Neural progenitor cell (in vitro differentiated cells): Measurements from ENCODE around the gene DAW1. TPM values are rescaled to one million over a fixed set of nuclear protein-coding genes. Genes with fewer than 3 reads are reported as not detected.
"Not testable (repeated sequence)": the region's sequence is repeated elsewhere in the genome, so short reads cannot be mapped to it uniquely, and the experiment has no call there.

ENCODE experiments used
- DNase-seq: peaks from one replicate; pipeline ENCODE4 v3.0.0-alpha.2; 2016; ENCODE audit warnings: low spot score
- H2AFZ ChIP-seq: fragments of 200-600 bp; sonication (generic); replicated peaks from 2 replicates; pipeline ENCODE4 v1.6.1; 2016; ENCODE audit warnings: antibody characterized with exemption
- H3F3A ChIP-seq: fragments of 200-600 bp; sonication (generic); 2 replicates; pipeline ENCODE4 v1.6.1; 2016; ENCODE audit warnings: antibody characterized with exemption, low read depth
- H3K27ac ChIP-seq: fragments of 200-600 bp; sonication (generic); 2 replicates; pipeline ENCODE4 v1.5.1; 2016; ENCODE audit warnings: mild to moderate bottlenecking
- H3K27me3 ChIP-seq: fragments of 200-600 bp; sonication (generic); 2 replicates; pipeline ENCODE4 v1.6.1; 2016; ENCODE audit warnings: mild to moderate bottlenecking, moderate library complexity
- H3K36me3 ChIP-seq: fragments of 200-600 bp; sonication (generic); 2 replicates; pipeline ENCODE4 v1.5.1; 2016
- H3K4me1 ChIP-seq: fragments of 200-600 bp; sonication (generic); 2 replicates; pipeline ENCODE4 v1.6.1; 2016; ENCODE audit warnings: mixed run types
- H3K4me2 ChIP-seq: fragments of 200-600 bp; sonication (generic); 2 replicates; pipeline ENCODE4 v1.6.1; 2016
- H3K4me3 ChIP-seq: fragments of 200-600 bp; sonication (generic); 2 replicates; pipeline ENCODE4 v1.5.1; 2016
- H3K79me2 ChIP-seq: fragments of 200-600 bp; sonication (generic); 2 replicates; pipeline ENCODE4 v1.6.1; 2016; ENCODE audit warnings: low read depth
- H3K9ac ChIP-seq: fragments of 200-600 bp; sonication (generic); 2 replicates; pipeline ENCODE4 v1.6.1; 2016
- H3K9me3 ChIP-seq: fragments of 200-600 bp; sonication (generic); 2 replicates; pipeline ENCODE4 v1.5.1; 2016; ENCODE audit warnings: low read depth
- H4K20me1 ChIP-seq: fragments of 200-600 bp; sonication (generic); 2 replicates; pipeline ENCODE4 v1.6.1; 2016; ENCODE audit warnings: low read depth
- H3K27ac Mint-ChIP-seq: 3 replicates; pipeline ENCODE4 v1.8.0; 2021; ENCODE audit warnings: mixed read lengths
- H3K27me3 Mint-ChIP-seq: 2 replicates; pipeline ENCODE4 v1.8.0; 2022; ENCODE audit warnings: low read depth, mild to moderate bottlenecking, inconsistent platforms, moderate library complexity, mixed read lengths; ENCODE audit not compliant: insufficient read depth
- H3K36me3 Mint-ChIP-seq: 3 replicates; pipeline ENCODE4 v1.8.0; 2021; ENCODE audit warnings: mixed read lengths
- H3K4me1 Mint-ChIP-seq: 3 replicates; pipeline ENCODE4 v1.8.0; 2021; ENCODE audit warnings: mixed read lengths
- H3K4me3 Mint-ChIP-seq: 3 replicates; pipeline ENCODE4 v1.8.0; 2021; ENCODE audit warnings: mild to moderate bottlenecking, moderate library complexity, mixed read lengths
- H3K9me3 Mint-ChIP-seq: 3 replicates; pipeline ENCODE4 v1.8.0; 2020; ENCODE audit warnings: mixed read lengths
- EZH2 ChIP-seq: fragments of 200-600 bp; sonication (generic); IDR thresholded peaks from 2 replicates; pipeline ENCODE4 v1.6.1; 2017; ENCODE audit warnings: antibody characterized with exemption, mild to moderate bottlenecking, moderate library complexity
- EZH2phosphoT487 ChIP-seq: fragments of 200-600 bp; sonication (generic); IDR thresholded peaks from 2 replicates; pipeline ENCODE4 v1.6.1; 2017; ENCODE audit warnings: antibody characterized with exemption
- total RNA-seq: library from RNA; depleted of rRNA; stranded (reverse); fragments of >200 nt; gene quantifications from 2 replicates; pipeline ENCODE4 v1.2.3, GENCODE V29; 2015; ENCODE audit warnings: low replicate concordance
- TF ChIP-seq, protein P1 (sequence below): fragments of 200-600 bp; sonication (generic); IDR thresholded peaks from 2 replicates; pipeline ENCODE4 v1.5.1; 2017; ENCODE audit warnings: antibody characterized with exemption, mild to moderate bottlenecking

Gene DAW1
- total RNA-seq, 1 donor from 2014 or later, result not detected

GRCh38 chr2:227834916-227835650, 36.3 kb upstream of the DAW1 start:
- Histone ChIP-seq H4K20me1 (no peaks in the 10 kb centered on the region), H3K79me2 (no peaks in the 10 kb centered on the region), H3K9ac (no peak overlapping the region), H3K27me3 (no peaks in the 10 kb centered on the region), H3K4me1 (no peaks in the 10 kb centered on the region), H3K27ac (no peak overlapping the region), H3K4me2 (no peak overlapping the region), H3K9me3 (no peaks in the 10 kb centered on the region), H3K36me3 (no peaks in the 10 kb centered on the region), H2AFZ (no peak overlapping the region), H3F3A (no peaks in the 10 kb centered on the region), H3K4me3 (no peak overlapping the region)
- Mint-ChIP-seq H3K36me3 (no peaks in the 10 kb centered on the region), H3K27ac (no peak overlapping the region), H3K4me1 (no peaks in the 10 kb centered on the region), H3K4me3 (no peak overlapping the region), H3K27me3 (no peaks in the 10 kb centered on the region), H3K9me3 (peaks cover 5% of the 10 kb centered on the region)
- TF ChIP-seq, protein P1, sequence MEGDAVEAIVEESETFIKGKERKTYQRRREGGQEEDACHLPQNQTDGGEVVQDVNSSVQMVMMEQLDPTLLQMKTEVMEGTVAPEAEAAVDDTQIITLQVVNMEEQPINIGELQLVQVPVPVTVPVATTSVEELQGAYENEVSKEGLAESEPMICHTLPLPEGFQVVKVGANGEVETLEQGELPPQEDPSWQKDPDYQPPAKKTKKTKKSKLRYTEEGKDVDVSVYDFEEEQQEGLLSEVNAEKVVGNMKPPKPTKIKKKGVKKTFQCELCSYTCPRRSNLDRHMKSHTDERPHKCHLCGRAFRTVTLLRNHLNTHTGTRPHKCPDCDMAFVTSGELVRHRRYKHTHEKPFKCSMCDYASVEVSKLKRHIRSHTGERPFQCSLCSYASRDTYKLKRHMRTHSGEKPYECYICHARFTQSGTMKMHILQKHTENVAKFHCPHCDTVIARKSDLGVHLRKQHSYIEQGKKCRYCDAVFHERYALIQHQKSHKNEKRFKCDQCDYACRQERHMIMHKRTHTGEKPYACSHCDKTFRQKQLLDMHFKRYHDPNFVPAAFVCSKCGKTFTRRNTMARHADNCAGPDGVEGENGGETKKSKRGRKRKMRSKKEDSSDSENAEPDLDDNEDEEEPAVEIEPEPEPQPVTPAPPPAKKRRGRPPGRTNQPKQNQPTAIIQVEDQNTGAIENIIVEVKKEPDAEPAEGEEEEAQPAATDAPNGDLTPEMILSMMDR, result no peak
- TF ChIP-seq EZH2phosphoT487 (no peak), EZH2 (no peak)
- DNase-seq, result no peak

- not testable (repeated sequence) for H3K27ac Mint-ChIP-seq, H3K4me3 ChIP-seq, H3K79me2 ChIP-seq, H3K4me2 ChIP-seq, H3K27me3 ChIP-seq, H2AFZ ChIP-seq, DNase-seq, H3K9ac ChIP-seq, H3K27me3 Mint-ChIP-seq, H3F3A ChIP-seq, H3K36me3 ChIP-seq, H3K4me1 Mint-ChIP-seq, H3K36me3 Mint-ChIP-seq, H3K9me3 Mint-ChIP-seq, H3K4me3 Mint-ChIP-seq, H3K27ac ChIP-seq, H4K20me1 ChIP-seq, H3K4me1 ChIP-seq, H3K9me3 ChIP-seq
These were observed 31.9 kb upstream of the DAW1 start for GRCh38 chr2:227839339-227840129.

DNA sequence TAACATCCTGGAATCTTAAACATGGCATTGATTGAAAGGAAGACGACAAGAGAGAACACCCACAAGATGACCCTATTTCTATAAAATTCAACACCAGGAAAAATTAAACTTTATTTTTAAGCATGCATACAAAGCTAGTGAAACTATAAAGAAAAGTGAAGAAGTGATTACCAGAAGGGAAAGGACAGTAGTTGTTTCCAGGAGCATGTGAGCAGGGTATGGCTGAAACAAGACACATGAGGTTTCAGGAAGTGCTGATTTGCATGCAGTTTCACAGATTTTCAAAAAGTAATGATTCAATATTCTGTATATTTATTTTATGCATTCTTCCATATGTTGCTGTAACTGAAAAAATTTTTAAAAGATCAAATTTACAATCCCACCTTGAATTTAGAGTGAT, 24.6 kb upstream of the DAW1 start:
- H3K36me3 ChIP-seq, result no peaks in the 10 kb centered on the region
- Mint-ChIP-seq H3K4me1 (no peaks in the 10 kb centered on the region), H3K36me3 (no peaks in the 10 kb centered on the region), H3K27me3 (no peaks in the 10 kb centered on the region), H3K9me3 (no peaks in the 10 kb centered on the region), H3K27ac (no peak overlapping the region), H3K4me3 (no peak overlapping the region)
- no peaks in the 10 kb centered on the region for H3K27me3 ChIP-seq
- no peak for DNase-seq
- H4K20me1 ChIP-seq, result no peaks in the 10 kb centered on the region
- H3K79me2 ChIP-seq, result no peaks in the 10 kb centered on the region
- no peaks in the 10 kb centered on the region for H3F3A ChIP-seq
- no peaks in the 10 kb centered on the region for H3K4me1 ChIP-seq
- TF ChIP-seq EZH2phosphoT487 (no peak), EZH2 (no peak)
- H3K9me3 ChIP-seq, result no peaks in the 10 kb centered on the region
- no peak overlapping the region for H3K9ac ChIP-seq
- H3K4me3 ChIP-seq, result no peak overlapping the region
- no peak overlapping the region for H3K27ac ChIP-seq
- H2AFZ ChIP-seq, result no peak overlapping the region
- H3K4me2 ChIP-seq, result no peak overlapping the region

DNA sequence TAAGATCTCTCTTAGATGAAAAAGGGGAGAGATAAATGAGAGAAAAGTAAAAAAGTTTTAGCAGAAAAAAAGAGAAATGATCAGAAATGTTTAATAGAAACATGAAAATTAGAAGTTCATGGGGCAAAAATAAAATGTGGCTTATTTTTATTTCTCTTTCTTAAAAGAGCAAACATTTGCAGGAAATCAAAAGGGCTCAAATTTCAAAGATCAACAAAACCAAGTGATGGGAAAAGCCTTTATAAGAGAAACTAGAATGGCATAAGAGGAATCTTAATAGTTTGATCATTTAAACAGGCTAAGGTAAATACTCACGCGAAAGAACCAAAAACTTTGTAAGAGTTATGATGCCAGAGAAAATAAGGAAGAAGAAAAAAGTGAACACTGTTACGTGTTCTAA, 23.3 kb upstream of the DAW1 start:
- Histone ChIP-seq H3K4me3 (no peak overlapping the region), H3K9me3 (no peaks in the 10 kb centered on the region), H2AFZ (no peak overlapping the region), H3K27ac (no peak overlapping the region), H3K79me2 (no peaks in the 10 kb centered on the region), H3F3A (no peaks in the 10 kb centered on the region), H3K4me2 (no peak overlapping the region), H3K27me3 (no peaks in the 10 kb centered on the region), H4K20me1 (no peaks in the 10 kb centered on the region), H3K36me3 (no peaks in the 10 kb centered on the region), H3K9ac (no peak overlapping the region), H3K4me1 (no peaks in the 10 kb centered on the region)
- Mint-ChIP-seq H3K9me3 (no peaks in the 10 kb centered on the region), H3K4me1 (peaks cover under 1% of the 10 kb centered on the region), H3K27ac (no peak overlapping the region), H3K4me3 (no peak overlapping the region), H3K27me3 (peaks cover under 1% of the 10 kb centered on the region), H3K36me3 (no peaks in the 10 kb centered on the region)
- DNase-seq, result no peak
- no peak for TF ChIP-seq EZH2phosphoT487
- no peak for TF ChIP-seq EZH2
- TF ChIP-seq, protein P1, result no peak
